ENCODE data around the gene ABCA10.

GRCh38 chr17:69254187-69254586, 25.6 kb upstream of the ABCA10 start:
- no peak for TF ChIP-seq BHLHE40 (IDR thresholded peaks at IDR 0.05; ENCODE audit: borderline replicate concordance)
- TF ChIP-seq FOXM1 (IDR thresholded peaks at IDR 0.05; ENCODE audit: borderline replicate concordance), result no peak
- TF ChIP-seq TARDBP (IDR thresholded peaks at IDR 0.05), result no peak
- no peak for TF ChIP-seq ELF4 (IDR thresholded peaks at IDR 0.05)
- no peak for TF ChIP-seq NFRKB (IDR thresholded peaks at IDR 0.05)
- TF ChIP-seq SUZ12 (IDR thresholded peaks at IDR 0.05), result no peak
- TF ChIP-seq FOXA1 (IDR thresholded peaks at IDR 0.05), result no peak
- no peak for TF ChIP-seq L3MBTL2 (conservative IDR thresholded peaks at IDR 0.05)
- no peak for TF ChIP-seq FOXK2 (IDR thresholded peaks at IDR 0.05)
- no peak for TF ChIP-seq ZNF384 (IDR thresholded peaks at IDR 0.05)
- TF ChIP-seq SP1 (IDR thresholded peaks at IDR 0.05), result no peak
- no peak for TF ChIP-seq HDGF (IDR thresholded peaks at IDR 0.05; ENCODE audit: borderline replicate concordance)
- TF ChIP-seq ARNT (IDR thresholded peaks at IDR 0.05), result no peak

All from HEK293T (cell line).